Hypothalamus (tissue), 51 donors: ENCODE results near the gene PALS1.
"Not testable (repeated sequence)": the region's sequence is repeated elsewhere in the genome, so short reads cannot be mapped to it uniquely, and the experiment has no call there.

Experiments used
- DNase-seq, 51 donors: peaks; one replicate each; lab custom pipeline; 2025; lab: John Stamatoyannopoulos, UW

PALS1 gene

GRCh38 chr14:67253076-67253635 lies 11.9 kb downstream of the PALS1 start:
- DNase-seq = no peak

GRCh38 chr14:67257906-67258305 lies 16.7 kb downstream of the PALS1 start:
- no peak for DNase-seq

GRCh38 chr14:67260965-67261364 lies 19.7 kb downstream of the PALS1 start:
- no peak for DNase-seq

GRCh38 chr14:67263499-67264149 lies 22.4 kb downstream of the PALS1 start:
- DNase-seq = no peak

GRCh38 chr14:67265131-67265530 lies 23.9 kb downstream of the PALS1 start:
- no peak for DNase-seq

GRCh38 chr14:67267576-67268328 lies 26.5 kb downstream of the PALS1 start:
- no peak for DNase-seq

GRCh38 chr14:67268426-67269150 lies 27.4 kb downstream of the PALS1 start:
- peak in 7 of 51 donors; percentile 6 to 60 (median 35) for DNase-seq

- DNase-seq = peak in 1 of 51 donors; percentile 48
Measured at GRCh38 chr14:67269298-67270060, 28.2 kb downstream of the PALS1 start.

- DNase-seq = peak in 2 of 51 donors; percentile 16 to 52
Measured at GRCh38 chr14:67270145-67270753, 29.0 kb downstream of the PALS1 start.

GRCh38 chr14:67270933-67271332 lies 29.7 kb downstream of the PALS1 start:
- no peak for DNase-seq

GRCh38 chr14:67273281-67273680 lies 32.0 kb downstream of the PALS1 start:
- not testable (repeated sequence) for DNase-seq

- DNase-seq = peak in 1 of 51 donors; percentile 56
Measured at GRCh38 chr14:67276131-67276530, 34.9 kb downstream of the PALS1 start.

- no peak for DNase-seq
Measured at GRCh38 chr14:67280506-67280905, 39.3 kb downstream of the PALS1 start.

- DNase-seq = no peak
Measured at GRCh38 chr14:67285876-67286452, 44.7 kb downstream of the PALS1 start.
